ENCODE results near the gene PLOD3.
A peak's percentile ranks its signal among the peaks of the same experiment; 100 is the strongest.

PLOD3 gene

GRCh38 chr7:101237206-101238067, 20.1 kb upstream of the PLOD3 start, which contains the start of gene CLDN15:
TSS of gene CLDN15 (minus strand) at chr7:101237802. CDS start at chr7:101237581, 221 bp downstream.
- Histone ChIP-seq H3K4me1 (ENCODE audit: insufficient read depth, low read length) (0 out of 2 replicates have a peak, but pooled peaks cover 2% of the 10 kb centered on the region), H3K36me3 (ENCODE audit: insufficient read depth, low read depth, low read length) (peaks cover 24% of the 10 kb centered on the region), H3K9ac (ENCODE audit: low read depth, low read length) (no peak within 1 kb of the TSS), H3K9me3 (ENCODE audit: insufficient read depth, low read depth, low read length) (no peaks in the 10 kb centered on the region), H3K27me3 (ENCODE audit: insufficient read depth, low read length) (no peaks in the 10 kb centered on the region), H3K4me3 (ENCODE audit: low read length) (no peak within 1 kb of the TSS), H3K27ac (ENCODE audit: low read length) (no peak within 1 kb of the TSS)

GRCh38 chr7:101236292-101236835, 19.0 kb upstream of the PLOD3 start:
- Histone ChIP-seq H3K9me3 (ENCODE audit: insufficient read depth, low read depth, low read length) (no peaks in the 10 kb centered on the region), H3K27ac (ENCODE audit: low read length) (no peak overlapping the region), H3K27me3 (ENCODE audit: insufficient read depth, low read length) (no peaks in the 10 kb centered on the region), H3K36me3 (ENCODE audit: insufficient read depth, low read depth, low read length) (peaks cover 24% of the 10 kb centered on the region), H3K4me3 (ENCODE audit: low read length) (no peak overlapping the region), H3K4me1 (ENCODE audit: insufficient read depth, low read length) (peaks cover 2% of the 10 kb centered on the region; the same call in 1 of the 2 replicates), H3K9ac (ENCODE audit: low read depth, low read length) (no peak overlapping the region)

- Histone ChIP-seq H3K27me3 (ENCODE audit: insufficient read depth, low read length) (no peaks in the 10 kb centered on the region), H3K27ac (ENCODE audit: low read length) (no peak overlapping the region), H3K9ac (ENCODE audit: low read depth, low read length) (no peak overlapping the region), H3K9me3 (ENCODE audit: insufficient read depth, low read depth, low read length) (no peaks in the 10 kb centered on the region), H3K36me3 (ENCODE audit: insufficient read depth, low read depth, low read length) (peaks cover 18% of the 10 kb centered on the region; the same call in 1 of the 2 replicates), H3K4me1 (ENCODE audit: insufficient read depth, low read length) (peaks cover 2% of the 10 kb centered on the region; the same call in 1 of the 2 replicates), H3K4me3 (ENCODE audit: low read length) (no peak overlapping the region)
These were observed 18.1 kb upstream of the PLOD3 start for GRCh38 chr7:101235522-101235921.

GRCh38 chr7:101235050-101235449, 17.7 kb upstream of the PLOD3 start:
- Histone ChIP-seq H3K27me3 (ENCODE audit: insufficient read depth, low read length) (no peaks in the 10 kb centered on the region), H3K36me3 (ENCODE audit: insufficient read depth, low read depth, low read length) (peaks cover 18% of the 10 kb centered on the region; the same call in 1 of the 2 replicates), H3K27ac (ENCODE audit: low read length) (no peak overlapping the region), H3K4me1 (ENCODE audit: insufficient read depth, low read length) (peaks cover 2% of the 10 kb centered on the region; the same call in 1 of the 2 replicates), H3K9me3 (ENCODE audit: insufficient read depth, low read depth, low read length) (no peaks in the 10 kb centered on the region), H3K9ac (ENCODE audit: low read depth, low read length) (no peak overlapping the region), H3K4me3 (ENCODE audit: low read length) (no peak overlapping the region)

GRCh38 chr7:101234636-101235035, 17.3 kb upstream of the PLOD3 start:
- Histone ChIP-seq H3K4me3 (ENCODE audit: low read length) (no peak overlapping the region), H3K9ac (ENCODE audit: low read depth, low read length) (no peak overlapping the region), H3K4me1 (ENCODE audit: insufficient read depth, low read length) (peaks cover 2% of the 10 kb centered on the region; the same call in 1 of the 2 replicates), H3K27me3 (ENCODE audit: insufficient read depth, low read length) (no peaks in the 10 kb centered on the region), H3K27ac (ENCODE audit: low read length) (no peak overlapping the region), H3K9me3 (ENCODE audit: insufficient read depth, low read depth, low read length) (no peaks in the 10 kb centered on the region), H3K36me3 (ENCODE audit: insufficient read depth, low read depth, low read length) (peaks cover 15% of the 10 kb centered on the region; the same call in 1 of the 2 replicates)

GRCh38 chr7:101233907-101234547, 16.6 kb upstream of the PLOD3 start:
- no peaks in the 10 kb centered on the region for H3K9me3 ChIP-seq (ENCODE audit: insufficient read depth, low read depth, low read length)
- peaks cover 2% of the 10 kb centered on the region; the same call in 1 of the 2 replicates for H3K4me1 ChIP-seq (ENCODE audit: insufficient read depth, low read length)
- H3K4me3 ChIP-seq (ENCODE audit: low read length) = no peak overlapping the region
- no peak overlapping the region for H3K9ac ChIP-seq (ENCODE audit: low read depth, low read length)
- H3K27ac ChIP-seq (ENCODE audit: low read length) = no peak overlapping the region
- no peaks in the 10 kb centered on the region for H3K27me3 ChIP-seq (ENCODE audit: insufficient read depth, low read length)
- H3K36me3 ChIP-seq (ENCODE audit: insufficient read depth, low read depth, low read length) = peaks cover 10% of the 10 kb centered on the region; the same call in 1 of the 2 replicates

GRCh38 chr7:101232141-101232850, 14.9 kb upstream of the PLOD3 start:
- H3K36me3 ChIP-seq (ENCODE audit: insufficient read depth, low read depth, low read length) = no peaks in the 10 kb centered on the region
- no peaks in the 10 kb centered on the region for H3K27me3 ChIP-seq (ENCODE audit: insufficient read depth, low read length)
- H3K4me1 ChIP-seq (ENCODE audit: insufficient read depth, low read length) = no peaks in the 10 kb centered on the region; the same call in 1 of the 2 replicates
- H3K4me3 ChIP-seq (ENCODE audit: low read length) = peak overlapping the region; percentile 76
- H3K9me3 ChIP-seq (ENCODE audit: insufficient read depth, low read depth, low read length) = no peaks in the 10 kb centered on the region
- no peak overlapping the region for H3K27ac ChIP-seq (ENCODE audit: low read length)
- H3K9ac ChIP-seq (ENCODE audit: low read depth, low read length) = peak overlapping the region; percentile 59; the same call in 1 of the 2 replicates

- H3K36me3 ChIP-seq (ENCODE audit: insufficient read depth, low read depth, low read length) = peaks cover 3% of the 10 kb centered on the region; the same call in 1 of the 2 replicates
- H3K4me3 ChIP-seq (ENCODE audit: low read length) = peak overlapping the region; percentile 76; the same call in 1 of the 2 replicates
- no peaks in the 10 kb centered on the region; the same call in 1 of the 2 replicates for H3K4me1 ChIP-seq (ENCODE audit: insufficient read depth, low read length)
- H3K9me3 ChIP-seq (ENCODE audit: insufficient read depth, low read depth, low read length) = no peaks in the 10 kb centered on the region
- H3K9ac ChIP-seq (ENCODE audit: low read depth, low read length) = peak overlapping the region; percentile 59; the same call in 1 of the 2 replicates
- no peaks in the 10 kb centered on the region for H3K27me3 ChIP-seq (ENCODE audit: insufficient read depth, low read length)
- H3K27ac ChIP-seq (ENCODE audit: low read length) = no peak overlapping the region
These were observed 14.3 kb upstream of the PLOD3 start for GRCh38 chr7:101231644-101232043.

GRCh38 chr7:101226721-101227120, 9.3 kb upstream of the PLOD3 start:
- H3K27me3 ChIP-seq (ENCODE audit: insufficient read depth, low read length) = no peaks in the 10 kb centered on the region
- H3K36me3 ChIP-seq (ENCODE audit: insufficient read depth, low read depth, low read length) = peaks cover 20% of the 10 kb centered on the region
- H3K9ac ChIP-seq (ENCODE audit: low read depth, low read length) = no peak overlapping the region
- no peak overlapping the region for H3K4me3 ChIP-seq (ENCODE audit: low read length)
- no peaks in the 10 kb centered on the region for H3K9me3 ChIP-seq (ENCODE audit: insufficient read depth, low read depth, low read length)
- H3K27ac ChIP-seq (ENCODE audit: low read length) = no peak overlapping the region
- no peaks in the 10 kb centered on the region; the same call in 1 of the 2 replicates for H3K4me1 ChIP-seq (ENCODE audit: insufficient read depth, low read length)

- Histone ChIP-seq H3K4me3 (ENCODE audit: low read length) (no peak overlapping the region), H3K27ac (ENCODE audit: low read length) (no peak overlapping the region), H3K4me1 (ENCODE audit: insufficient read depth, low read length) (no peaks in the 10 kb centered on the region), H3K36me3 (ENCODE audit: insufficient read depth, low read depth, low read length) (peaks cover 20% of the 10 kb centered on the region), H3K9ac (ENCODE audit: low read depth, low read length) (no peak overlapping the region), H3K27me3 (ENCODE audit: insufficient read depth, low read length) (no peaks in the 10 kb centered on the region), H3K9me3 (ENCODE audit: insufficient read depth, low read depth, low read length) (no peaks in the 10 kb centered on the region)
These were observed 8.3 kb upstream of the PLOD3 start for GRCh38 chr7:101225650-101226049.

- H3K9ac ChIP-seq (ENCODE audit: low read depth, low read length) = no peak overlapping the region
- peaks cover 20% of the 10 kb centered on the region for H3K36me3 ChIP-seq (ENCODE audit: insufficient read depth, low read depth, low read length)
- H3K4me3 ChIP-seq (ENCODE audit: low read length) = no peak overlapping the region
- no peak overlapping the region for H3K27ac ChIP-seq (ENCODE audit: low read length)
- no peaks in the 10 kb centered on the region for H3K9me3 ChIP-seq (ENCODE audit: insufficient read depth, low read depth, low read length)
- H3K27me3 ChIP-seq (ENCODE audit: insufficient read depth, low read length) = no peaks in the 10 kb centered on the region
- H3K4me1 ChIP-seq (ENCODE audit: insufficient read depth, low read length) = no peaks in the 10 kb centered on the region
These were observed 6.1 kb upstream of the PLOD3 start for GRCh38 chr7:101223528-101223927.

Data from iPS-20b (cell line).